MV-4-11 (cell line): ENCODE results near the gene WDR77.

Experiments
- DNase-seq: peaks from one replicate; lab custom pipeline; 2025; lab: John Stamatoyannopoulos, UW

WDR77 gene

DNA sequence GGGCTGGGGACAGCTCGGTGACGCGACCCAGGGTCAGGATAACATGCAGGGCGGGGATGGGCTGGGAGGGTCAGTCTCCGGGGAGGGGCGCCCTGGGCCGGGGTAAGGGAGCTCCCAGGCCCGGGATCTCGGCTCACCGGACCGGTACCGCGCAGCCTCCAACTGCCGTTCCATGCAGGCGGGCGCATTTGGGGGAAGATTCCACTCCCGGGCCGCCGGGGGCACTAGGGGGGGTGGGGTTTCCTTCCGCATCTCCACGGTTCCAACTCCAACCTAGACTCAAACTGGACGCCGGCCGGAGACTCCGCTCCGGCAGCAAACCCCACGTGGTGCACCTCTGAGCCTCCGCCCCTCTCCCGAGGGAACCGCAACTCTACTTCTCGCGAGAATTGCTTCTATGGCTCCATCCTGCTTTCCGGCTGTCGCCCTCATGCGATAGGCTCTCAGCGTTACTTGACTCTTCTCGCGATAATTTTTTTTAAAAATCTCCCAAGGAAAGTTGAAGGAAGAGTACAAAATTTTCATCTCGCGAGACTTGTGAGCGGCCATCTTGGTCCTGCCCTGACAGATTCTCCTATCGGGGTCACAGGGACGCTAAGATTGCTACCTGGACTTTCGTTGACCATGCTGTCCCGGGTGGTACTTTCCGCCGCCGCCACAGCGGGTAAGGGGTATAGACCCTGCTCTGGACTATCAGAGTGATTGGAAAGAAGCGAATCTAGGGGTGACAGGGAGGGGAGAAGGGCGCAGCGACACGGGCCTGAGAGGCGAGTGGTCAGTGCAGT, at the start of gene WDR77, which contains the start of gene ATP5PB:
Gene WDR77, minus strand, starts transcription at position 339 of the 785 bp plus-strand sequence. Its CDS starts 87 bp downstream, at position 252.
Gene ATP5PB, plus strand, starts transcription at position 547 of the 785 bp plus-strand sequence. Its CDS starts 78 bp downstream, at position 625.
- DNase-seq, result peak; percentile 100

DNA sequence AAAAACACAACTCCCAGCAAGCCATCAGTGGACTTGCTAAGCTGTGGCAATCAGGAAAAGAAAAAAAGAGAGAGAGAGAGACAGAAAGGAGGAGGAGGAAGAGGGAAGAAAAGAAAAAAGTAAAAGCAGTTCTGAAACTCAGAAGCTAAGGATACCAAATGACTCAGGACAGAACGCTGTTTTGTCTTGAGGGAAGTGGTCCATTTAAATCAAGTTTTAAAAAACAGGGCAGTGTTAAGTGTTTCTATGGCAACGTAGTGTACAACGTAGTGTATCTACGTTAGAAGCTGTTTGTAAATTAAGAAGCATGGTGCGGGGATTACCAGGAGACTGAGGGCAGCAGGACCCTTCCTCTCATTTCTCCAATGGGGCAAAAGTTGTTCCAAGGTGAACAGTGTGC, 48.5 kb upstream of the WDR77 start:
- DNase-seq, result peak; percentile 91

GRCh38 chr1:111496398-111496797, 47.3 kb upstream of the WDR77 start:
- no peak for DNase-seq

GRCh38 chr1:111491070-111491469, 42.0 kb upstream of the WDR77 start:
- DNase-seq, result no peak

DNA sequence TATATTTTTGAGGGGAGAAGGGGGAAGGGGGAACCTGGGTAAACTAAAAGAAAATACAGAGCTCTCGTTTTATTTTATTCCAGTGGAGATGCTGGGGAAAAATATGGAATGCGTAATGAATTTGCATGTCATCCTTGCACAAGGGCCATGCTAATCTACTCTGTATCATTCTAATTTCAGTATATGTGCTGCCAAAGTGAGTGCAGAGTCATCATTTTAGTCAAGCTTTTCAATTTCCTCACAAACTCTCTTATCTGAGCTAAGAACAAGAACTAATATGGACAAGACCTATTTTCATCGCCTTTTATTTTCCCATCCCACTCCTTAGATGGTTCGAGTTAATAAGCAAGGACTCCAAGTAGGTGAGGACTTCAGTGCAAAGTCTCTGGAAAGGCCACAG, 41.2 kb upstream of the WDR77 start:
- DNase-seq, result no peak

GRCh38 chr1:111489604-111490003, 40.5 kb upstream of the WDR77 start:
- peak; percentile 65 for DNase-seq

DNA sequence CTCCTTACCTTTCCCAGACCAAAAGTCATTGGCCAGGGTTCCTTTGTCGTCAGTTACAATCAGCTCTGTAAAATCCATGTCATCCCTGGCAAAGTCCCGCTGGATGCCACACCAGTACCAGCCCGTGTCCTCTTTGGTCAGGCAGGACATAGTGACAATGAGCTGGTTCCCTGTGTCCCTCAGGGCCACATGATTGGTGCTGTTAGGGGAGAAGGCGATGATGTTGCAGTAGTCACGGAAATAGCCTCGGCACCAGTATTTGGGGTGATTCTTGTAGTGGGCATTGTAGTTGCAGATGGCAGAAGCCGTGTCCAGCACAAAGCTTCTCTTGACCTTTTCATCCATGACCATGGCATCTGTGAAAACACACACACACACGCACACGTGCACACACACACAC, 39.6 kb upstream of the WDR77 start:
- DNase-seq, result no peak

DNA sequence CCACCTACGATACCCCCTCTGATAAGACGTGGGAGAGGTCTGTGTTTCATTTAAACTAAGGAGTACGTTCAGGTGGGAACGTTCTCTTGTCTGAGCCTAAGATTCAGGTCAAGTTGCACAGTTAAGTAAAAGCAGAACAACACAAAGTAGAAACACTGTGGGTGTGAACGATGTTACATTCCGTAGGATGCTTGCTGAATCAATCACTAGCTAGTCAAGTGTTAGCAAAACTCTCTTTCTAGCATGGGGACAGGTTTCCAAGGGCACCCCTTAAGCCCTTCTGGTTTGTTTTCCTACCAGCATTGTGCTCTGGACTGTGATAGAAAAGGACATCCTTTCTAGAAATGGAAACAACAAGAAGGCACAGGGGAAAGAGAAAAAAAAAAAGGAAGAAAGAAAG, 38.1 kb upstream of the WDR77 start:
- no peak for DNase-seq

GRCh38 chr1:111486431-111486830, 37.4 kb upstream of the WDR77 start:
- DNase-seq, result no peak

DNA sequence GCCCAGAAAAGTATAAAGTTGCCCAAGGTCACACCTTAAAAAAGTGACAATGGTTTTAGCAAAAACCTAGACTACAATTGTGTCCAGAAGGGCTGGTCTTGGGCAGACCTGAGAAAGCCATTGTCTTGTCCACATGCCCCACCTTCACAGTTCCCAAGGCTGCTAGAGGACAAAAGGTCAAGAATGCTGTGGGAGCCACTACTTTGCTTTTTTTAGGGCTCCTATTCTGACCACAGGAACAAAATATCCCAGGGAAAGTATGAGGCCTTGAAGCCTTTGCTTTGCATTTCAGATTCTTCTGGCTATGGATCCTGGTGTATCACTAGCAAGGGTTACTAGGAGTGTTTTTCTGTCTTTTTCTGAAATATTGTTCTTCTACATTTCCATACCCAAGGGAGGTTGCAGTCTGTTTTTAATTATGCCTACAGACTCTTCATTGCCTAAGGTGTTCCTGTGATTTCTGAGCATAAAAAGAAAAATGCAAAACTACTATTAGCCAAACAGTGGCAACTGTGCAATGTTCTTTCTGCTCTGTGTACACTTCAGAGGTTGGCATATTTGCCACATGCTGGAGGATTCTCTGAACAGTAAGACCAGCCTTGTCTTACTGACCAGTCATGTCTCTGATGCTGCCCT, 35.5 kb upstream of the WDR77 start:
- no peak for DNase-seq

DNA sequence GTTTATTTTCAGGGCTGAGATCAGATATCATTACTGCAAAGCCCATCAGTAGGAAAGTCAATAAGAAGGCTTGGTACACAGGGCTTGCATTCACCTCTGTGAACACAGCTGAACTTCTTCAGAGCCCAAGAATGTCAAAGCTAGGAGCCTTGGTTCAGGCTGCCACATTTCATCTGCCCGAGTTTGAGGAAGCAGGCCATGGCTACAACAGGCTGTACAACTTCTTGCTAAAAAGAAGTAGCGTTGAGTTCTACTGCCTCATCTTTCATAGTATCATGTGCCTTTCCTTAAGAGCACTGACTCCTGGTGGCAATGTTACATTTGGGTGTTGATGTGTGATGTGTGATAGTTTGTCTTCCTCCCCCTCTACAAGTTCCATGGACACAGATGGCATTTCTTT, 34.8 kb upstream of the WDR77 start:
- peak; percentile 34 for DNase-seq

DNA sequence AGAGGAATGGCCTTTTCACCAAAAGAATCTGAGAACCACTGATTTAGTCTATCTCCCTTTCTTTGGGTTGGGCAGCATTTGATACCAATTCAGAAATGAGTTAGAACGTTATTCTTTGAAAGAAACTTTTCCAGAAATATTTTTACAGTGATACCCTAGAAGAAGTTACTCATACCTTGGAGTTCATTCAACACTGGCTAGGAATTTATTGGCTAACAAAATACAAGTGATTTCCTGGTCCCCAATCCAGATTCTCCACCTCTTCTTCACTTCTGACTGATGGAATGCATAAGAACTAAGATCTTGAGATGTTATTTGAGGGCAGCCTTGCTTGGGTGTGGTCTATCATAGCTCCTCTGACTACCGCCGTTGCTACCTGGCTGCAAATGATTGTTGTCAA, 34.1 kb upstream of the WDR77 start:
- DNase-seq, result no peak

- DNase-seq, result peak; percentile 71
Observed at GRCh38 chr1:111481387-111482221, 32.5 kb upstream of the WDR77 start.

DNA sequence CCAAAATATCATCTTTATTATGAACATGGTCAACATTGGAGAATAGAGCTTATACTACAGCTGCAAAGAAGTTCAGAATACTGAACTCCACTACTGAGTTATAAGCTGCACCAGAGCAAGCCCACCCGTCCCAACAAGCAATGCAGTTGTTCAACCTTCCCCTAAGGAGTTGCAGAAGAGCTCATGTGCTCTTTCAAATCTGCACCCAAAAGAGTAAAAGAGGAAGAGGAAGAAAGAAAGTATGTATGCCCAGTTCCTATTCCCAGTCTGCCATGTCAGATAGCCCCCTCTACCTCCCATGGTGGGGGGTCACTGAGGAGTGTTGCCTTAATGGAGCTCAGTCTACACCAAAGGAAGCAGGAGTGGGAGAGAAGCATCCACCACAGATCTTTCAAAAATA, 31.6 kb upstream of the WDR77 start:
- DNase-seq, result peak; percentile 68

GRCh38 chr1:111476761-111477309, 27.8 kb upstream of the WDR77 start:
- peak; percentile 76 for DNase-seq

DNA sequence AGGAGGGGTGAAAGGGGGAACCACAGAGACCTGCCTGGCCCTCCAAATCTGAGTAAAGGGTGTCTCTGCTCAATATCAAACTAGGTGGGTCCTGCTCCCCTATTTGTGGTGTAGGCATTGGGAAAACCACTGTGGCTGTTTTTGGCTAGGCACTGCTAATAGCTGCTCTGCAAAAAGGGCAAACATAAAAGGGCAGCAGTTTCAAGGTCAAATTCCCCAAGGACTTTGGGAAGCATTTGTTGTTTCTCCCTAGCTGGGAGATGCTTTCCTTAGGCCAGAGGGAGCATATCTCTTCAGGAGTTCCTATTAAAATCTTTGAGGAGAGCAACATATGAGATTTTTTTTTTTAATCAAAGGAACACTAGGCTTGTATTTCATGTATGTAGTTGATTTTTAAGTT, 27.2 kb upstream of the WDR77 start:
- no peak for DNase-seq

DNA sequence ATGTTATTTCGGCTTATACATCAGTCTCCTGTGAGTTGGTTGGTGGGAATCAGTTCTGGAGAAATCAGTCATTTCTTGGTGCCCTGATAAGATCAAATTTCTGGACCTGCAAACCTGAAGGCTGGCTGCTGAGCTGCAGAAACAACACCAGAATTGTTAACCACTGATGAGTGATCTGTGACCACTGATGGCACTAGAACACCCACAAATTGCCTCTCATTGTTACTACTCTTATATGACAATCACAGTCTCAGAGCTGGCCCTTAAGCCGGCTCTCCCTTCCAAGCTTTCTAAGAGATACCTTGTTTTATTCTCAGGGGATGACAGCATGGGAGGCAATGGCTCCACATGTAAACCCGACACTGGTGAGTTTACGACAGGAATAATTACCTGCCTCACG, 26.6 kb upstream of the WDR77 start:
- DNase-seq, result no peak

DNA sequence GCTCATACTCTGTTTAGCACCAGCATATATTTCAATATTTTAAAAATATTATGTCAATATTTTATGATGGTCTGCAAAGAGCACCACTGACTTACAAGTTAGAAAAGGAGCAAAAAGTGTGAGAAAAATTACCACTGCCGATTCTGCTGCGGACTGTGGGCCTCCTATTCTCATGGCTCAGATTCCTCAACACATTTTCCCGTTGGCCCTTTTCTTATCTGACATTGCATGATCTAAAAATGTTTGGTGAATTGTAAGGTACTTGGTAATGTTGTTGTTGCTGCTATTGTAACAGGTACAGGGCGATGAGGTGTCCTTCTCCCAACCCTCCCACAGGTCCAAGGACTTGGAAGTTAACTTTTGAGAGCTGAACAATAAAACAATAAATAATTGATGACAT, 25.5 kb upstream of the WDR77 start:
- DNase-seq, result no peak

DNA sequence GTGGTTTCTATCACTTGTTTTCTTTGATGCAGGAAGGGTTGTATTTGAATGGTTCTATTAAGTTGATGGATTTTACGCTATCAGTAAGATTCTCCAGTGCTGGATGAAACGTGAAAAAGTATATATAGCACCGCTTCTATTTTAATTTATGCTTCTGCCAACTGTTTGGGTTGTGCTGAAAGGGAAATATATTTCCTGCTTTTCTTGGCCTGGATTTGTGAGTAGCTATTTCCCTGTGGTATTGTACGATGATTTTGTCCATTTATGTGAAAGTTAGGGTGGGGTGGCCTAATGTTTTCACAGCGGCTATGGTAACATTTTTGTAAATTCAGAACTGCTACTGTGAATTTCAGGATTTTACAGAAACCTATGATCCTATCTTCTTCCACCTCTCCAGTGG, 25.1 kb upstream of the WDR77 start:
- DNase-seq, result no peak

- no peak for DNase-seq
Observed at GRCh38 chr1:111471538-111471937, 22.5 kb upstream of the WDR77 start.

DNA sequence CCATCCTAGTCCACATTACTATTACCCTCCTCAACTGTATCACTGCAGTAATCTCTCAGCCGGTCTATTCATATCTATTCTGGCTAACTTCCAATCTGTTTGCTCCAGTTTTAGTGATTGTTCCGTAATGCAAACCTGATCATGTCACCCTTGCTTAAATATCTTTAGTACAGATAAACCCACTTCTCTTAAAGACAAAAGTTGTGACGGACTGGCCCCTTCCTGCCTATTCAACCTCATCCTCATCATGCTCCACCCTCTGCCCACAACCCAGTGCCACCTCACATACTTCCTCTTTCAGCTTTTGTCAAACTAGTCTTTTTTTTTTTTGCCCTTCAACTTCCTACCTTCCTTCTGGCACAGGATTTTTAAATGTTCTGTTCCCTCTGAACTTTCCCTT, 22.0 kb upstream of the WDR77 start:
- peak; percentile 99 for DNase-seq

- no peak for DNase-seq
Observed at GRCh38 chr1:111470596-111470995, 21.5 kb upstream of the WDR77 start.
